ENCODE measurements around the gene SHC2. TPM values are rescaled to one million over a fixed set of nuclear protein-coding genes. Genes with fewer than 3 reads are reported as not detected.

SHC2 gene
- total and polyA plus RNA-seq, 2 donors (not counting 1 experiment from before 2014, with no cell fraction given) = 0.02 to 2.5 TPM

DNA sequence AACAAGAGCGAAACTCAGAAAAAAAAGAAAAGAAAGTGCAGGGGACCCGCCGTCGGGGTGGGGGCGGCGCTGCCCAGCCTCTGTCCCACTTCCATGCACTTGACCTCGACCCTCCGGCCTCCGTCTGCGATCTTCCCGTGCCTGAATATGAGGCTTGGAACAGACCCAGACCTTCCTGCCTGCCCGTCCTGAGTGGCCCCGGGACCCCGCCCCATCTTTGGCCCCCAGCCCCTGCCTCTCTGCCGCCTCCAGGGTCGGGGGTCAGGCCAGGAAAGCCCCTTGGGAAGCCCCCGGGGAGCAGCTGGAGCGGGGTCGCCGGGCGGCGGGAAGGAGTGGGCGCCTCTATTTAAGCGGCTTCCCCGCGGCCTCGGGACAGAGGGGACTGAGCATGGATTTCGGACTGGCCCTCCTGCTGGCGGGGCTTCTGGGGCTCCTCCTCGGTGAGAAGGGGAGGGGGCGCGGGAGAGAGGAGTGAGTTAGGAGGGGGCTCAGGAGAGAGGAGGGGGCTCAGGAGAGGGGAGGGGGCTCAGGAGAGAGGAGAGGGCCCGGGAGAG is 35.4 kb upstream of the SHC2 start, which contains the start of gene MADCAM1:
Gene MADCAM1, plus strand, starts transcription at position 375 of the 554 bp plus-strand sequence. Its CDS starts 14 bp downstream, at position 389.
- H4K20me1 ChIP-seq (ENCODE audit: control insufficient read depth, extremely low read depth, insufficient read depth, low read length) = no peaks in the 10 kb centered on the region
- peaks cover 14% of the 10 kb centered on the region for H3K27me3 ChIP-seq (ENCODE audit: control insufficient read depth, insufficient read depth, low read length)

DNA sequence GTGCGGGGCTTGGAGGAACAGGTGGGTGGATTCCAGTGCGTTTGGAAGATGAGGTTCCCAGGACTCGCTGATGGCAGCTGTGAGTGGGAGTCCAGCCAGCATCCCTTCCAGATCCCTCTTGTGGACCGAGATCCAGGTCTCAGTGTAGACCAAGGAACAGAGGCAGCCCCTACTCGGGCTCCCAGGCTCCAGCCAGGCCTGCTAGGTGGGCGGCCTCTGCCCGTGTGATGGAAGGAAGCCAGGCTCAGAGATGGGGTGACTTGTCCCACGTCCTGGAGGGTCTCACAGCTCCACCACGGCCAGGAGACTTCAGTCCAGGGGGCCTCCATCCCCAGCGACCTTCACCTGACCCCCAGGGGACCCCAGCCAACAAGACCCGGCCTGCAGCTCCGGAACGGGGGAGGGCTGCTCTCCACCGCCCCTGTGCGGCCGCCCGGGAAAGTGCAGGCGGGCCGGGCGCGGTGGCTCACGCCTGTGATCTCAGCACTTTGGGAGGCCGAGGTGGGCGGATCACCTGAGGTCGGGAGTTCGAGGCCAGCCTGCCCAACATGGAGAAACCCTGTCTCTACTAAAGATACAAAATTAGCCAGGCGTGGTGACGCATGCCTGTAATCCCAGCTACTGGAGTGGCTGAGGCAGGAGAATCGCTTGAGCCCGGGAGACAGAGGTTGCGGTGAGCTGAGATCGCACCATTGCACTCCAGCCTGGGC is 34.7 kb upstream of the SHC2 start:
- no peak overlapping the region for H3K9ac ChIP-seq (ENCODE audit: insufficient read depth, low read length)
- H3K4me1 ChIP-seq (ENCODE audit: control insufficient read depth, extremely low read depth, insufficient read depth, low read length) = no peaks in the 10 kb centered on the region
- no peak overlapping the region for H2AFZ ChIP-seq (ENCODE audit: low read length)
- no peaks in the 10 kb centered on the region for H4K20me1 ChIP-seq (ENCODE audit: control insufficient read depth, extremely low read depth, insufficient read depth, low read length)
- H3K27ac ChIP-seq (ENCODE audit: insufficient read depth, low read length) = no peak overlapping the region
- TF ChIP-seq, protein P1, sequence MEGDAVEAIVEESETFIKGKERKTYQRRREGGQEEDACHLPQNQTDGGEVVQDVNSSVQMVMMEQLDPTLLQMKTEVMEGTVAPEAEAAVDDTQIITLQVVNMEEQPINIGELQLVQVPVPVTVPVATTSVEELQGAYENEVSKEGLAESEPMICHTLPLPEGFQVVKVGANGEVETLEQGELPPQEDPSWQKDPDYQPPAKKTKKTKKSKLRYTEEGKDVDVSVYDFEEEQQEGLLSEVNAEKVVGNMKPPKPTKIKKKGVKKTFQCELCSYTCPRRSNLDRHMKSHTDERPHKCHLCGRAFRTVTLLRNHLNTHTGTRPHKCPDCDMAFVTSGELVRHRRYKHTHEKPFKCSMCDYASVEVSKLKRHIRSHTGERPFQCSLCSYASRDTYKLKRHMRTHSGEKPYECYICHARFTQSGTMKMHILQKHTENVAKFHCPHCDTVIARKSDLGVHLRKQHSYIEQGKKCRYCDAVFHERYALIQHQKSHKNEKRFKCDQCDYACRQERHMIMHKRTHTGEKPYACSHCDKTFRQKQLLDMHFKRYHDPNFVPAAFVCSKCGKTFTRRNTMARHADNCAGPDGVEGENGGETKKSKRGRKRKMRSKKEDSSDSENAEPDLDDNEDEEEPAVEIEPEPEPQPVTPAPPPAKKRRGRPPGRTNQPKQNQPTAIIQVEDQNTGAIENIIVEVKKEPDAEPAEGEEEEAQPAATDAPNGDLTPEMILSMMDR (conservative IDR thresholded peaks at IDR 0.05 in 1 of 2, IDR thresholded peaks at IDR 0.05 in 1 of 2; ENCODE audit: low read depth in 1 of 2, low read length in 2 of 2) = peak; percentile 56 to 62
- TF ChIP-seq EZH2 (IDR thresholded peaks at IDR 0.05; ENCODE audit: low read length, missing control alignments) = no peak
- no peak overlapping the region for H3K4me2 ChIP-seq (ENCODE audit: extremely low read depth, insufficient read depth, low read length)
- peak; percentile 20 to 36 for DNase-seq (ENCODE audit: low read depth in 2 of 2)
- H3K9me3 ChIP-seq (ENCODE audit: control insufficient read depth, insufficient read depth, low read depth, low read length) = no peaks in the 10 kb centered on the region
- H3K36me3 ChIP-seq (ENCODE audit: control insufficient read depth, insufficient read depth, low read length) = no peaks in the 10 kb centered on the region
- H3K27me3 ChIP-seq (ENCODE audit: control insufficient read depth, insufficient read depth, low read length) = peaks cover 14% of the 10 kb centered on the region
- no peaks in the 10 kb centered on the region for H3K79me2 ChIP-seq (ENCODE audit: control insufficient read depth, insufficient read depth, low read length)
- H3K4me3 ChIP-seq (replicated peaks in 1 of 4; ENCODE audit: control extremely low read depth in 1 of 4, insufficient read depth in 1 of 4, low read depth in 3 of 4, low read length in 4 of 4) = no peak overlapping the region

More for the DNA sequence above, 35.4 kb upstream of the SHC2 start, which contains the start of gene MADCAM1:
- Histone ChIP-seq H3K4me2 (ENCODE audit: extremely low read depth, insufficient read depth, low read length) (peak within 1 kb of the TSS; percentile 25), H3K27ac (ENCODE audit: insufficient read depth, low read length) (no peak within 1 kb of the TSS), H3K9ac (ENCODE audit: insufficient read depth, low read length) (no peak within 1 kb of the TSS), H2AFZ (ENCODE audit: low read length) (no peak within 1 kb of the TSS), H3K36me3 (ENCODE audit: control insufficient read depth, insufficient read depth, low read length) (no peaks in the 10 kb centered on the region), H3K79me2 (ENCODE audit: control insufficient read depth, insufficient read depth, low read length) (no peaks in the 10 kb centered on the region), H3K4me3 (replicated peaks in 1 of 4; ENCODE audit: control extremely low read depth in 1 of 4, insufficient read depth in 1 of 4, low read depth in 3 of 4, low read length in 4 of 4) (no peak within 1 kb of the TSS), H3K9me3 (ENCODE audit: control insufficient read depth, insufficient read depth, low read depth, low read length) (no peaks in the 10 kb centered on the region), H3K4me1 (ENCODE audit: control insufficient read depth, extremely low read depth, insufficient read depth, low read length) (no peaks in the 10 kb centered on the region)
- DNase-seq (ENCODE audit: low read depth in 2 of 2) = no peak
- TF ChIP-seq, protein P1 (conservative IDR thresholded peaks at IDR 0.05 in 1 of 2, IDR thresholded peaks at IDR 0.05 in 1 of 2; ENCODE audit: low read depth in 1 of 2, low read length in 2 of 2) = no peak
- TF ChIP-seq EZH2 (IDR thresholded peaks at IDR 0.05; ENCODE audit: low read length, missing control alignments) = no peak

DNA sequence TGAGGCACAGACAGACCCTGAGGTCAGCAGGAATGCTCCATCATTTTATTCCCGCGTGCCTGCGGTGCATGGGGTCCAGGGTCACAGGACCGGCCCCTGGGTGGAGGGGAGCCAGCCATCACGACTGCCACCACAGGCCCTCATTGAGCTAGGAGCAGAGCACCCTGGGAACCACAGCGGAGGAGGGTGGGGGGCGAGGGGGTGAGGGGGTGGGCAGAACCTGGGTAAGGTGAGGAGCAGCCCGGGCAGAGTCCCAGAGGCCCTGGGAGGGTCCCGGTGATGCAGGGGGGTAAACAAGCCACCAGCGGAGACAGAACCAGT is 34.2 kb upstream of the SHC2 start:
- DNase-seq (ENCODE audit: low read depth in 2 of 2) = no peak
- Histone ChIP-seq H2AFZ (ENCODE audit: low read length) (no peak overlapping the region), H3K4me2 (ENCODE audit: extremely low read depth, insufficient read depth, low read length) (no peak overlapping the region), H3K79me2 (ENCODE audit: control insufficient read depth, insufficient read depth, low read length) (no peaks in the 10 kb centered on the region), H3K27me3 (ENCODE audit: control insufficient read depth, insufficient read depth, low read length) (peaks cover 14% of the 10 kb centered on the region), H3K9me3 (ENCODE audit: control insufficient read depth, insufficient read depth, low read depth, low read length) (no peaks in the 10 kb centered on the region), H3K4me3 (replicated peaks in 1 of 4; ENCODE audit: control extremely low read depth in 1 of 4, insufficient read depth in 1 of 4, low read depth in 3 of 4, low read length in 4 of 4) (no peak overlapping the region), H4K20me1 (ENCODE audit: control insufficient read depth, extremely low read depth, insufficient read depth, low read length) (no peaks in the 10 kb centered on the region), H3K27ac (ENCODE audit: insufficient read depth, low read length) (no peak overlapping the region), H3K4me1 (ENCODE audit: control insufficient read depth, extremely low read depth, insufficient read depth, low read length) (no peaks in the 10 kb centered on the region), H3K36me3 (ENCODE audit: control insufficient read depth, insufficient read depth, low read length) (no peaks in the 10 kb centered on the region), H3K9ac (ENCODE audit: insufficient read depth, low read length) (no peak overlapping the region)
- no peak for TF ChIP-seq EZH2 (IDR thresholded peaks at IDR 0.05; ENCODE audit: low read length, missing control alignments)
- TF ChIP-seq, protein P1 (conservative IDR thresholded peaks at IDR 0.05 in 1 of 2, IDR thresholded peaks at IDR 0.05 in 1 of 2; ENCODE audit: low read depth in 1 of 2, low read length in 2 of 2) = no peak
